Measurements from ENCODE around the gene VSTM2L.

DNA sequence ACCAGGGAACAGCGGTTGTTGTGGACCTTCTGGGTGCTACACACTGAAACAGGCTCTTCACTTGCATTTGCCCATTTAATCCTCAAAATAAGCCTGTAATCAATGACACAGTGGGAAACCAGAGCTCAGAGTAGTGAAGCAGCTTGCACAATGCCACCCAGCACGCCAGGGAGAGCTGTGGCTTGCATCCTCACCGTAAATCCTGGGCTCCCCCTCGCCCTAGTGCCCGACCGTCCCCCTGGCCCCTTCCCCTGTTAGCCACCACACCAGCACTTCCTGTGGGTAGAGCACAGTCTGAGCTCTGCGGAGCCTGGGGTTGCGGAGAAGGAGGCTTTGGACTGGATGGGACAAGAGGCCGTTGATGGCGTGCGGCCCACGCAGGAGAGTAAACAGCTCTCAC lies 14.5 kb downstream of the VSTM2L start:
- TF ChIP-seq, protein P1, sequence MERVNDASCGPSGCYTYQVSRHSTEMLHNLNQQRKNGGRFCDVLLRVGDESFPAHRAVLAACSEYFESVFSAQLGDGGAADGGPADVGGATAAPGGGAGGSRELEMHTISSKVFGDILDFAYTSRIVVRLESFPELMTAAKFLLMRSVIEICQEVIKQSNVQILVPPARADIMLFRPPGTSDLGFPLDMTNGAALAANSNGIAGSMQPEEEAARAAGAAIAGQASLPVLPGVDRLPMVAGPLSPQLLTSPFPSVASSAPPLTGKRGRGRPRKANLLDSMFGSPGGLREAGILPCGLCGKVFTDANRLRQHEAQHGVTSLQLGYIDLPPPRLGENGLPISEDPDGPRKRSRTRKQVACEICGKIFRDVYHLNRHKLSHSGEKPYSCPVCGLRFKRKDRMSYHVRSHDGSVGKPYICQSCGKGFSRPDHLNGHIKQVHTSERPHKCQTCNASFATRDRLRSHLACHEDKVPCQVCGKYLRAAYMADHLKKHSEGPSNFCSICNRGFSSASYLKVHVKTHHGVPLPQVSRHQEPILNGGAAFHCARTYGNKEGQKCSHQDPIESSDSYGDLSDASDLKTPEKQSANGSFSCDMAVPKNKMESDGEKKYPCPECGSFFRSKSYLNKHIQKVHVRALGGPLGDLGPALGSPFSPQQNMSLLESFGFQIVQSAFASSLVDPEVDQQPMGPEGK (CRISPR knock-in tag; IDR thresholded peaks at IDR 0.05; ENCODE audit: borderline replicate concordance), result no peak
- no peak for TF ChIP-seq ZFP3 (CRISPR knock-in tag; IDR thresholded peaks at IDR 0.05)
- TF ChIP-seq TCF4 (CRISPR knock-in tag; IDR thresholded peaks at IDR 0.05; ENCODE audit: borderline replicate concordance), result no peak
- TF ChIP-seq, protein P2, sequence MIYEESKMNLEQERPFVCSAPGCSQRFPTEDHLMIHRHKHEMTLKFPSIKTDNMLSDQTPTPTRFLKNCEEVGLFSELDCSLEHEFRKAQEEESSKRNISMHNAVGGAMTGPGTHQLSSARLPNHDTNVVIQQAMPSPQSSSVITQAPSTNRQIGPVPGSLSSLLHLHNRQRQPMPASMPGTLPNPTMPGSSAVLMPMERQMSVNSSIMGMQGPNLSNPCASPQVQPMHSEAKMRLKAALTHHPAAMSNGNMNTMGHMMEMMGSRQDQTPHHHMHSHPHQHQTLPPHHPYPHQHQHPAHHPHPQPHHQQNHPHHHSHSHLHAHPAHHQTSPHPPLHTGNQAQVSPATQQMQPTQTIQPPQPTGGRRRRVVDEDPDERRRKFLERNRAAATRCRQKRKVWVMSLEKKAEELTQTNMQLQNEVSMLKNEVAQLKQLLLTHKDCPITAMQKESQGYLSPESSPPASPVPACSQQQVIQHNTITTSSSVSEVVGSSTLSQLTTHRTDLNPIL (CRISPR knock-in tag; IDR thresholded peaks at IDR 0.05; ENCODE audit: low read depth), result no peak
- no peak for TF ChIP-seq ZFP30 (CRISPR knock-in tag; IDR thresholded peaks at IDR 0.05)
- TF ChIP-seq RARB (CRISPR knock-in tag; IDR thresholded peaks at IDR 0.05), result no peak
- no peak for TF ChIP-seq TOX (CRISPR knock-in tag; IDR thresholded peaks at IDR 0.05; ENCODE audit: borderline replicate concordance)
- TF ChIP-seq SNAI2 (CRISPR knock-in tag; IDR thresholded peaks at IDR 0.05), result no peak
- no peak for TF ChIP-seq ARNTL (CRISPR knock-in tag; IDR thresholded peaks at IDR 0.05; ENCODE audit: borderline replicate concordance, low read depth)
- no peak for TF ChIP-seq ZC3H10 (CRISPR knock-in tag; IDR thresholded peaks at IDR 0.05)
- TF ChIP-seq, protein P3, sequence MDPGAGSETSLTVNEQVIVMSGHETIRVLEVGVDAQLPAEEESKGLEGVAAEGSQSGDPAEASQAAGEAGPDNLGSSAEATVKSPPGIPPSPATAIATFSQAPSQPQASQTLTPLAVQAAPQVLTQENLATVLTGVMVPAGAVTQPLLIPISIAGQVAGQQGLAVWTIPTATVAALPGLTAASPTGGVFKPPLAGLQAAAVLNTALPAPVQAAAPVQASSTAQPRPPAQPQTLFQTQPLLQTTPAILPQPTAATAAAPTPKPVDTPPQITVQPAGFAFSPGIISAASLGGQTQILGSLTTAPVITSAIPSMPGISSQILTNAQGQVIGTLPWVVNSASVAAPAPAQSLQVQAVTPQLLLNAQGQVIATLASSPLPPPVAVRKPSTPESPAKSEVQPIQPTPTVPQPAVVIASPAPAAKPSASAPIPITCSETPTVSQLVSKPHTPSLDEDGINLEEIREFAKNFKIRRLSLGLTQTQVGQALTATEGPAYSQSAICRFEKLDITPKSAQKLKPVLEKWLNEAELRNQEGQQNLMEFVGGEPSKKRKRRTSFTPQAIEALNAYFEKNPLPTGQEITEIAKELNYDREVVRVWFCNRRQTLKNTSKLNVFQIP (CRISPR knock-in tag; IDR thresholded peaks at IDR 0.05; ENCODE audit: borderline replicate concordance, low read depth), result no peak
